SK-N-SH treated with all-trans-retinoic acid at 6 μM for 48 hours (cell line): ENCODE data around the gene FHIP2A.

Experiments used
- ESRRG ChIP-seq: fragments of 250-450 bp; sonication (Bioruptor Pico); IDR thresholded peaks from 2 replicates; pipeline ENCODE4 v1.6.1; 2021; ENCODE audit warnings: mild to moderate bottlenecking
- PATZ1 ChIP-seq: fragments of 250-450 bp; sonication (Bioruptor Pico); IDR thresholded peaks from 2 replicates; pipeline ENCODE4 v1.8.0; 2020; ENCODE audit warnings: mild to moderate bottlenecking, moderate library complexity, borderline replicate concordance
- TCF4 ChIP-seq: fragments of 250-450 bp; sonication (Bioruptor Pico); IDR thresholded peaks from 2 replicates; pipeline ENCODE4 v1.8.0; 2021; ENCODE audit warnings: mild to moderate bottlenecking, moderate library complexity, borderline replicate concordance
- TOX ChIP-seq: fragments of 250-450 bp; sonication (Bioruptor Pico); IDR thresholded peaks from 2 replicates; pipeline ENCODE4 v1.8.0; 2021; ENCODE audit warnings: mild to moderate bottlenecking, moderate library complexity, borderline replicate concordance

- TF ChIP-seq ESRRG (CRISPR knock-in tag) (no peak), TOX (CRISPR knock-in tag) (no peak), PATZ1 (CRISPR knock-in tag) (no peak), TCF4 (no peak)
Observed at GRCh38 chr10:114837690-114838089, 16.1 kb downstream of the FHIP2A start.
